HG03439 (cell line): ENCODE measurements around the gene M1AP.

Experiments
- ATAC-seq: cut with Tn5 transposase; IDR thresholded peaks from one replicate; pipeline ENCODE4 v1.9.1; 2021; ENCODE audit warnings: mild to moderate bottlenecking, moderate library complexity; ENCODE audit not compliant: unreplicated experiment

Gene M1AP

DNA sequence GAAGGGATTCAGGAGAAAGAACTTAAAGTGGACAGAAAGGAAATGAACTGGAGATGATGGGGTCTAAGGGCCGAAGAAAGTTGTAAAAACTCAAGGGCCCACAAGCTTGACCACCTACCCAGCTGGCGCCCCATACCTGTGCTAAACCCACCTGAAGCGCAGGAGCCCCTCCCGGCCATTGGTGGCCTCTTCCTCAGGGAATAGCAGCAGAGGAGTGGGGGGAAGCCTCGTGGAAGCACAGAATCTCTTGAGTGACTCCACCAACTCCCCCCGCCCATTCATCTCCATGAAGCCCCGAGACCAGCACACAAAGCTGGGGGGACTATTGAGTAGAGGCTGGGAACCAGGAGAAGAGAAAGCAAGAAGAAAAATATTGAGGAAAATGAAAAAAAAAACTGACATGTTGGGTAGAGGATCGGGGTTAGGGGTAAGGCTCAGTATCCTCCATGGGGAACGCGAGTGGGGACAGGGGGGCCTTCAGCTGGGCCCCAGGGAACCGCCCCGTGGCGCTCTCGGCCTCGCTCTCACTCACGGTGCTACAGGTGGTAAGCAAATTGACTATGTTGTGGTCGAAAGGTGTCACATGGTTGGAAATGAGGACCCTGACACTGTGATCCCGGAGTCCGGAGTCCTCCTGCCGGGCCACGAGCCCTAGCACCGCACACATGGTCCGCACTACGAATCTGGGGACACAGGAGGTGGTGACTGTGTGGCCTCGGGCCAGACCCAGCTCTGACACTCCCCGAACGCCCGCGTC, 119.4 kb downstream of the M1AP start:
- ATAC-seq = peak; percentile 15

DNA sequence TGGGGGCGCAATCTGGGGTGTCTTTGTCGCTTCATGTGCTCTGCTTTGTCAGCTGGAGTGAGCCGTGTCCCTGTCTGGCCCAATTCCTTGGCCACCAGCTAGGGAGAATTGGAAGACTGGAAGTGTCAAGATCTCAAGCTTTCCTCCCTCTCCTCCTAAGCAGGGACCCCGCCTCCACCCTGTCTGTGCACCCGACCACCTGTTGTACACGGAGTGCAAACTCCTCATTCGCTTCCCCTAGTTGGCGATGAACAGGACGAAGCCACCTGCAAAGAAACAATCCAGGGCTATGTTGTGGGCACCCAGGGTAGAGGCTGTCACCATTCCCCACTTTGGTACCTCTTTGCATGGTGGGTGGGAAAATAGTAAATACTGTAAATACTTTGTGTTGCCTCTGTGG, 120.4 kb downstream of the M1AP start:
- ATAC-seq = no peak

DNA sequence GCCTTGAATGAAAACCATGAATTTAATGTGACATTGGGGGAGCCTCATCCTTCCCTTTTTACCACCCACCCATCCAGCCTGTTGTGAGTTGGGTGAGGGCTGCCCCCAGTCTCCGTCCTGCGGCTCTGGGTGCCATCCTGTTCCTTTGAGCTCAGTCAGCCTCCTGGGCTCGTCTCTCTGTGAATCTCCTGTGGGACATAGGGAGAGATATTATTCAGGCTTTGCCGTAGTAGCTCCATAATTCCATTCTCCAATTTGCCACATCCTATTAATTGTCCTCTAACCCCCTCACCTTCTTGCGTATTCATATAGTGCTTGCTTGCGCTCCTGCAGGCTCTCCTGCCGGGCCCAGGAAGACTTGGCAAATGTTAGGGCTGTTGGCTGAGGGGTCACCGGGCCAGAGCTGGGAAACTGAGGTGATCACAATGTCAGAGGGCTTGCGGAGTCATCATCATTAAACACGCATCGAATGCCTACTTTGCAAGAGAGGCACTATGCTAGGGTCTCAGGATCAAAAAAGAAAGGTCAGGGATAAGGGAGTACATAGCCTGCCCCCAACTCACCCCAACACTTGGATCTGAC, 121.4 kb downstream of the M1AP start:
- no peak for ATAC-seq

DNA sequence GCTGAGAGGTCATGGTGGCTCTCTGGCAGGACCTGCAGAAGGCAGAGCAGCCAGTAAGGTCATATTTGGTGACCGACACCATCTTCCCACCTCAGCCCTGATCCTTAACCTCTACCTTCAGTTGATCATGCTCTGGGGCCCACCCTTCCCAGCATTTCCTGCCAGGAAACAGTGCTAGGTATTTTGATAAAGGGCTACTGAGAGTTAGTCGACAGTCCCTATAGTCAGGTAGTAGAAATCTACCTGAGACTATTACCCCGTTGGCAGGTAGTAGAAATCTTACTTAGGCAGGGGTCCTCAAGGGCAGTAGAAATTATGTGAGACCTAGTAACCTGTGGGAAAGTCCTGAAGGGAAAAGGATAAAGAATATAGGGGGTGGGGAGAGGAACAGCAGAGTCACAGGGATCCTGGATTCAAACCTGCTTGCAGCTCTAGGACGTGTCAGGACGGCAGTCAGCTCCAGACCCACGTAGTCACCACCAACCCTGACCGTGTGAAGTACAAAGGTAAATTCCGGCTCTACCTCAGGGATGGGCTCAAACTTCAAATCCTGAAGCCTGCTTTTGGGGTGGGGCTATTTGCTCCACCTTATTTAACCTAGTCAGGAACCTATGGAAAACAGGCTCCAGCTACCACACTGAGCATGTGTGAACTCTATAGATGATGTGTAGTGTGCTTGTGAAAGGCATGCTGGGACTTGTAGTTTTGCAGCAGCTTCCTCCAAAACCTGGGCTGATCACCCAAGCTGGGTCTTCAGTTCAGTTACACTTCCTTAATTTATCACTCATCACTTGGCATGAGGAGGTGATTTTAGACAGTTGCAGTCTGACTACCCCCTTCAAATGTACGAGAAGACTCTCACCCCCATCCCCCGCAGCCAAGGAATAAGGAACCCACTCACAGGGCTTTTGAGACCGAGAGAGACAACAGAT, 122.1 kb downstream of the M1AP start, which contains the start of gene DQX1:
Gene DQX1 (minus strand): TSS at position 515 of the 932 bp plus-strand sequence. CDS start 502 bp downstream, at position 13.
- no peak for ATAC-seq

DNA sequence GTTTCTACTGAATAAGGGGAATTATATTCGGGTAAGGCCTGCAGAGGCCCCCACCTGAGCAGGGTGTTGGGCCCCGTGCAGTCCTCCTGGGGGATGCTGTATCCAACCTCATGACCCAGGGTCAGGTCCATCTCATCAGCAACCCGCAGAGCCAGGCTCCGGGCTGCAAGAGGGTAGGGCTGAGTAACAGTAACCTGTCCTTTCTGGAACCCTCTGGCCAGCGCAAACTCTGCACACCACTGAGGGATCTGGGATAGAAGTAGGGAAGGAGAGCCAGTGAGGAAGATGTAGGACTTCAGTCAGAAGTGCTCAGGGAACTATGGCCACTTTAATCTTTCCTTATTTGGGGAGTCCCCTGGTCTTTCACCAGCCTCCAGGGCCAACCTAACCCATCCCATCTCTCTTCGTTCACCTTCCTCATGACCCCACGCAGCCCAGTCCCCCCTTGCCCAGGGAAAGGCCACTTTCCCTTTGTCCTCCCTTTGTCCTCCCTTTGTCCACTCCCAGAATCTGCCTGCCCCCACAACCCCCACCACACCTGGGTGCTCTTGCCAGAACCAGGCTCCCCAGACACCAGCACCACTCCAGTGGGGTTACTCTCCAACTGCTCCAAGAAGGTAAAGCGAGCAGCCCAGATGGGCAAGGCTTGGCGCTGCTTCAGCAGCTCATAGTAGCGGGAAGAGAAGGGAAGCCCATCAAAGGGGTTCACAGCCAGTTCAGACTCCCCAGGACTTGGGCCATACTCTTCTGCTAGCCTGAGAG, 123.0 kb downstream of the M1AP start:
- ATAC-seq = no peak

DNA sequence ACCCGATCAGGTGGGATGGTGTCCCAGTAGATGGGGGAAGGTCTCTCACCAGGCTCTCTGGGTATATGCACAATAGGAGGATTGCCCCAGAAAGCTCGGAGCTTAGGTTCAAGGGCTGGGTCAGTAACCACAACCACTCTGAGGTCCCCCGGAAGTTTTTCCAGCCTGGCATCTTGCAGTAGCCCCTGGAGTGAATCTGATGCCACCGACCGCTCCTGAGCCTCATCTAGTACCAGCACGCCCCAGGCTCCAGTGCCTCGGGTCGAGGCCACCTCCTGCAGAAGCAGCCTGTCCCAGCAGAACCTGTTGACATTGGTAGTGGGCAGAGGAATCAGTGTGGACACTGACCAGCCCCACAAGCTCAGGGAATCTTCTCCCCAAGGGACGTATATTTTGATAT, 124.1 kb downstream of the M1AP start:
- ATAC-seq = no peak

GRCh38 chr2:74522516-74522915, 125.6 kb downstream of the M1AP start:
- no peak for ATAC-seq

GRCh38 chr2:74516650-74517049, 131.5 kb downstream of the M1AP start:
- ATAC-seq = no peak

DNA sequence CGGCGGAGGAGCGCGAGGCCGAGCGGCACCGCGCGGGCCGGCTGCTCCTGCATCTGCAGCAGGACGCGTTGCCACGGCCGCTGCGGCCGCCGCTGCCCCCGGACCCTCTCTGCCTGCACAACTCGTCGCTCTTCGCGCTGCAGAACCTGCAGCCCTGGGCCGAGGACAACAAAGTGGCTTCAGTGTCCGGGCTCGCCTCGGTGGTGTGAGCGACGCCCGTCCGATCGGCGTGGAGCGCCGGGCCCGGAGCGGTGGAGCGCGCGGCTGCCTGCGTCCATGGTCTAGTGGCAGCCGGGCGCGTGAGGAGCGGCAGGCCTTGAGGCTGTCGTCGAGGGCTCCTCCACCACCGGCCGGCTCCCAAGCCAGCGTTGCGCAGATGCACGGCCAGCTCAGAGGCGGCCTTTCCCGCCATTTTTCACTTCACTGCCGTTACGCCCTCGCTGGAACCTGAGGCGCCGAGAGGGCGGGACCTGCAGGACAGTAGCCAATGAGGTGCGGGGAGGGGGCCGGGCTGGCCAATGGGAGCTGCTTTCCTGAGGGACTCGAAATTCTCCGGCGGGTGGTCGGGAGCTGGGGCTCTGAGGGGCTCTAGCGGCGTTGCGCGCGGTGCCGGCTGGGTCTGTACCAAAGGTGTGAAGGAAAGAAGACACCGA, 132.0 kb downstream of the M1AP start:
- ATAC-seq = no peak

GRCh38 chr2:74515271-74515980, 132.7 kb downstream of the M1AP start:
- no peak for ATAC-seq

DNA sequence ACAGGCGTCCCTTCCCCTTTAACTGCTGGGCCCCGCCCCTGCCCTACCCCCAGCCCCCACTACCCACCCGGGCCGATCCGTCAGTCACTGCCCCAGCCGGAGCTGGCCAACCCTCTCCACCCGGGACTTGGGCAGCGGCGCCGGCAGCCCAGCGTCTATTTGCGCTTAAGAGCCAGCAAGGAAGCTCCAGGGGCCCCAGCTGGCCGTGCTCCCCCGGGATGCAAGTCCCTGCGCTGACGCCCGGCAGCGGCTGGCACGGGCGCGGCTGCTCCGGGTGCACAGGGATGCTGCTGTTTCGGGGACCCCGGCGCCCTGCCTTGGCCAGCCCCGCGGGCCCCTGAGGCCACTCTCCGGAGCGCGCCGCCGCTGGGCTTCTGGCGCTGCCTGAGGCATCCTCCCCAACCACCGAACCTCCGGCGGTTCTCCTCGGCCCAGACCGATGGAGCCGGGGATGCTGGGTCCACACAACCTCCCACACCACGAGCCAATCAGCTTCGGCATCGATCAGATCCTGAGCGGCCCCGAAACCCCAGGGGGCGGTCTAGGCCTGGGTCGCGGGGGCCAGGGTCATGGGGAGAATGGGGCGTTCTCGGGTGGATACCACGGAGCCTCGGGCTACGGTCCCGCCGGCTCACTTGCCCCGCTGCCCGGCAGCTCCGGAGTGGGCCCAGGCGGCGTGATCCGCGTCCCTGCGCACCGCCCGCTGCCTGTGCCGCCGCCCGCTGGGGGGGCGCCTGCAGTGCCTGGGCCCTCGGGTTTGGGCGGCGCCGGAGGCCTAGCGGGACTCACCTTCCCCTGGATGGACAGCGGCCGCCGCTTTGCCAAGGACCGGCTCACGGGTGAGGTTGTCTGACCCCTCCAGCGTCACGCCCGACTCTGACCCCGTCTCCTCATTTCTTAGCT, 133.5 kb downstream of the M1AP start, which contains the start of gene TLX2:
Gene TLX2 (plus strand): TSS at position 83 of the 903 bp plus-strand sequence. CDS start 357 bp downstream, at position 440.
- ATAC-seq = no peak

- no peak for ATAC-seq
These were observed 134.3 kb downstream of the M1AP start for GRCh38 chr2:74513605-74514367.

DNA sequence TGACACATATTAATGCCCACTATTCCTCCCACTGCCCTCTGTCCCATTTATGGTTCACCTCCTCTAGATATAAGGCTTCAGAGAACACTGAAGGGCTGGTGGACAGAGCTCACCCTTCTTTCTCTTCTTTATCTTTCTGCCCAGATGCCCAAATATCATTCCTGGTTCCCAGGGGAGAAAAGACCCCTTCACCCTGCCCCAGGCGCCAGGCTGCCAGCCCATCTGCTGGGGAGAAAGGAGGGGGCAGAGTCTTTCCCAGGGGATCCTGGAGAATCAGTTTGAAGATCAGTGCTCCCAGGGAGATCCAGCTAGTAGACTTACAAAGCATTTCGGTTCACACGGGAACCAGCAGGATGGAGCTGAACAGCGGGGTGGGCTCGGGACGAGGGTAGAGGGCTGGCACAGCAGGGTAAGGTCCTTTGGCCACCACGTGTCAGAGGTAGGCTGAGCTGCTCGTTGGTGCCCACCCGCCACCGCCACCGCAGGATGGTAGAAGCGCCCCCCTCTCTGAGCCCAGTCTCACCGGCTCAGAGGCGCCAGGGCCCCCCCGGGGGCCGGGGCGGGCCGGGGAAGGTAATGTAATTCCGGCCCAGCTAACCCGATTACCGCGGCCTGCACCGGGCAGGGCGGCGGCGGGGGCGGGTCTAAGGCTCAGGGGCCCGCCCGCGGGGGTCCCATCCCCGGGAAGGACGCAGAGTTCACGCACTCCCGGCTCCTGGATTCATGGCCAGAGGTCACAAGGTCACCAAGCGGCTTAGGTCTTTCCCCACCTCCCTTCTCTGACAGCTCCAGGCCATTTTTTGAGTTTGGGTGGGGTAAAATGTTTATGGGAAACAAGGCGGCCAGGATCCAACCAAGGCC, 135.2 kb downstream of the M1AP start:
- ATAC-seq = no peak

DNA sequence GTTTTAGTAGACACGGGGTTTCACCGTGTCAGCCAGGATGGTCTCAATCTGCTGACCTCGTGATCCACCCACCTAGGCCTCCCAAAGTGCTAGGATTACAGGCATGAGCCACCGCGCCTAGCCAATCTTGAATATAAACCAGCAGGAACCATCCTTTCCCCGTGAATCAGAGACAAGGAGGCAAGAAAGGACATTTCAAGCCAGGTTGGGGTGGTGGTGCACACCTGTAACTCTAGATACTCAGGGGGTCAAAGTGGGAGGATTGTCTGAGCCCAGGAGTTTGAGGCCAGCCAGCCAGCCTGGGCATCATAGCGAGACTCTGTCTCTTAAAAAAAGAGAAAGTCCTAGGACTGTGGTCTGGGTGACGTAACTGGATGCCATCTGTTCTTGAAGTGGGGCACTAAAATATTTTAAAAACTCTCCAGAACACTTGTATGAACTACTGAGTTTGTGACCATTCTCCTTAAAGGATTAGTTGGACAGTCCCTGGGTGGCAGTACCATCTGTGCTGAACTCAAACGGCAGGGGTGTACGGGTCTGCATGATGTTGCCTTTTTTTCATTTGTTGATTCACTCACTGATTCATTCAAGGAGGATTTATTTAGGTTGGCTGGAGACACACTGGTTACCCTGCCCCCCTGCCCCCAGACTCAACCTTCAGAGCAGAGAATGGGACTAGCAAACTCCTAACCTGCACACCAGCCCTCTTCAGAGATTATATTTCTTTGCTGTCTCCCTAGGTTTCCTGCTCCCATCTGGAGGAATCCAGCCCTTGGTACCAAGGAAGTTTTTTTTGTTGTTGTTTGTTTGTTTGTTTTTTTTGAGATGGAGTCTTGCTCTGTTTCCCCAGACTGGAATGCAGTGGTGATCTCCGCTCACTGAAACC, 136.8 kb downstream of the M1AP start:
- ATAC-seq = no peak

DNA sequence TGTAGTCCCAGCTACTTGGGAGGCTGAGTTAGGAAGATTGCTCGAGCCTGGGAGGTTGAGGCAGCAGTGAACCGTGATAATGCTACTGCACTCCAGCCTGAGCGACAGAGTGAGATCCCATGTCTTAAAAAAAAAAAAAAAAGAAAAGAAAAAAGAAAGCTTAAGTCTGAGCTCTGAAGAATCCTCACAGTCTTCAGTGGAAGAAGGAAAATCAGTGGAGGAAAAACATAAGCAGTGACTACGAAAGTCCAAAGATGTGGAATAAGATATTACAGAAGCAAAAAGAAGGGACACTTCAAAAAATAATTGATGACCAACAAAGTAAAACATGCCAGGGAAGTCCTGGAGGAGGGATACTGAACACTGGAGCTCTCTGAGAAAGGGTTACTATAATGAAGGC, 137.9 kb downstream of the M1AP start:
- no peak for ATAC-seq
